OCI-LY7 (cell line): ENCODE measurements around the gene TAS2R41. TPM values are rescaled to one million over a fixed set of nuclear protein-coding genes. Genes with fewer than 3 reads are reported as not detected.

Experiments used
- BruUV-seq: library from RNA; stranded (reverse); fragments of 400-500 nt; replicated peaks from 2 replicates; lab custom pipeline; 2021; lab: Mats Ljungman, UMichigan
- CTCF ChIA-PET: fragments of 300-600 bp; sonication (Branson Sonifier 250); formaldehyde crosslinking; loops from one replicate; lab custom pipeline; 2022; ENCODE audit warnings: antibody characterized with exemption; ENCODE audit not compliant: unreplicated experiment; lab: Charles Lee
- POLR2A ChIA-PET: fragments of 300-600 bp; sonication (Branson Sonifier 250); formaldehyde crosslinking; loops from one replicate; lab custom pipeline; 2022; ENCODE audit warnings: antibody characterized with exemption; lab: Charles Lee
- DNase-seq: peaks from one replicate; pipeline ENCODE4 v3.0.0-alpha.2; 2015; ENCODE audit warnings: low spot score
- H2AFZ ChIP-seq: fragments of 200-600 bp; sonication (generic), shearing (Covaris generic); 2 replicates; pipeline ENCODE4 v1.6.1; 2014; ENCODE audit warnings: mild to moderate bottlenecking, antibody characterized with exemption, low read length, moderate library complexity
- H3K27ac ChIP-seq: fragments of 200-600 bp; sonication (generic); 2 replicates; pipeline ENCODE4 v1.5.1; 2014; ENCODE audit warnings: mixed run types, low read depth, mild to moderate bottlenecking, moderate library complexity, low read length, inconsistent platforms; ENCODE audit not compliant: poor library complexity, severe bottlenecking
- H3K36me3 ChIP-seq: fragments of 200-600 bp; sonication (generic); 2 replicates; pipeline ENCODE4 v1.6.1; 2014; ENCODE audit warnings: mild to moderate bottlenecking, antibody characterized with exemption, low read length, moderate library complexity, mixed read lengths; ENCODE audit not compliant: insufficient read depth
- H3K4me1 ChIP-seq: fragments of 200-600 bp; sonication (generic); 2 replicates; pipeline ENCODE4 v1.5.1; 2014; ENCODE audit warnings: mild to moderate bottlenecking, low read length; ENCODE audit not compliant: insufficient read depth, poor library complexity, severe bottlenecking
- H3K4me2 ChIP-seq: fragments of 200-600 bp; sonication (generic); 2 replicates; pipeline ENCODE4 v1.6.1; 2014; ENCODE audit warnings: mild to moderate bottlenecking, low read length
- H3K4me3 ChIP-seq: fragments of 200-600 bp; sonication (generic); 2 replicates; pipeline ENCODE4 v1.5.1; 2014; ENCODE audit warnings: mild to moderate bottlenecking, low read depth, low read length; ENCODE audit not compliant: poor library complexity, severe bottlenecking
- H3K79me2 ChIP-seq: fragments of 200-600 bp; sonication (generic); 2 replicates; pipeline ENCODE4 v1.6.1; 2016; ENCODE audit warnings: low read depth, mild to moderate bottlenecking, low read length, moderate library complexity, mixed read lengths; ENCODE audit not compliant: insufficient read depth
- H3K9me2 ChIP-seq: fragments of 200-600 bp; sonication (generic); 2 replicates; pipeline ENCODE4 v1.6.1; 2016; ENCODE audit warnings: mild to moderate bottlenecking, low read length, mixed read lengths; ENCODE audit not compliant: insufficient read depth
- H3K9me3 ChIP-seq: fragments of 200-600 bp; sonication (generic); 2 replicates; pipeline ENCODE4 v1.6.1; 2014; ENCODE audit warnings: mild to moderate bottlenecking, mixed run types, low read length, mixed read lengths
- H4K20me1 ChIP-seq: fragments of 200-600 bp; sonication (generic); 2 replicates; pipeline ENCODE4 v1.6.1; 2014; ENCODE audit warnings: mild to moderate bottlenecking, antibody characterized with exemption, low read length, moderate library complexity, mixed read lengths; ENCODE audit not compliant: insufficient read depth
- CTCF ChIP-seq: fragments of 200-600 bp; sonication (generic); conservative IDR thresholded peaks from 2 replicates; pipeline ENCODE4 v1.5.1; 2014; ENCODE audit warnings: mild to moderate bottlenecking, antibody characterized with exemption, low read length, moderate library complexity, mixed read lengths
- EZH2phosphoT487 ChIP-seq: fragments of 200-600 bp; sonication (generic); IDR thresholded peaks from 2 replicates; pipeline ENCODE4 v1.6.1; 2018; ENCODE audit warnings: low read depth, borderline replicate concordance, mild to moderate bottlenecking, mixed run types, antibody characterized with exemption, low read length, moderate library complexity, mixed read lengths
- intact Hi-C: fragments of 100-400 bp; cut with micrococcal nuclease; formaldehyde crosslinking; loops from one replicate; pipeline ENCODE4 v1.10.0; 2022; ENCODE audit not compliant: unreplicated experiment
- total RNA-seq, 2 experiments: library from RNA; depleted of rRNA in 1 of 2; stranded (reverse); fragments of >200 nt in 1 of 2; shearing (Covaris generic) in 1 of 2; gene quantifications; 2 replicates each; pipeline ENCODE4 v1.2.3, GENCODE V29; 2014 to 2022

Gene TAS2R41
- total RNA-seq, 2 experiments from 2014 or later: not detected

- H3K9me2 ChIP-seq: no peaks in the 10 kb centered on the region
- H3K36me3 ChIP-seq: no peaks in the 10 kb centered on the region
- DNase-seq: no peak
- H3K4me1 ChIP-seq: no peaks in the 10 kb centered on the region
- H4K20me1 ChIP-seq: no peaks in the 10 kb centered on the region
- no peaks in the 10 kb centered on the region for H3K79me2 ChIP-seq
- BruUV-seq: no TSS peak
- H3K4me3 ChIP-seq: no peak overlapping the region
- TF ChIP-seq EZH2phosphoT487 (no peak), CTCF (no peak)
- no peak overlapping the region for H2AFZ ChIP-seq
- intact Hi-C loops: no loop called here
- H3K4me2 ChIP-seq: no peak overlapping the region
- no peak overlapping the region for H3K27ac ChIP-seq
- ChIA-PET CTCF (no interaction called here), POLR2A (interaction anchor here (1.3 kb wide), 1 partner anchor 17 kb away, joined by 4 read pairs; no protein-coding TSS in a partner anchor)
- no peaks in the 10 kb centered on the region for H3K9me3 ChIP-seq
These were observed 2.8 kb downstream of the TAS2R41 start for GRCh38 chr7:143480501-143480900.

GRCh38 chr7:143484119-143484518 lies 6.4 kb downstream of the TAS2R41 start:
- Histone ChIP-seq H4K20me1 (no peaks in the 10 kb centered on the region), H2AFZ (no peak overlapping the region), H3K79me2 (no peaks in the 10 kb centered on the region), H3K36me3 (no peaks in the 10 kb centered on the region), H3K4me1 (no peaks in the 10 kb centered on the region), H3K27ac (no peak overlapping the region), H3K4me3 (no peak overlapping the region), H3K4me2 (no peak overlapping the region), H3K9me2 (no peaks in the 10 kb centered on the region), H3K9me3 (no peaks in the 10 kb centered on the region)
- TF ChIP-seq CTCF (no peak), EZH2phosphoT487 (no peak)
- CTCF ChIA-PET: no interaction called here
- no peak for DNase-seq
- POLR2A ChIA-PET: no interaction called here
- BruUV-seq: no TSS peak
- intact Hi-C loops: no loop called here

GRCh38 chr7:143485094-143485493 lies 7.4 kb downstream of the TAS2R41 start:
- no peak overlapping the region for H3K27ac ChIP-seq
- no peaks in the 10 kb centered on the region for H3K9me2 ChIP-seq
- TF ChIP-seq EZH2phosphoT487: no peak
- TF ChIP-seq CTCF: no peak
- no peak overlapping the region for H3K4me2 ChIP-seq
- no peak for DNase-seq
- H3K4me3 ChIP-seq: no peak overlapping the region
- POLR2A ChIA-PET: interaction anchor here (0.8 kb wide), 1 partner anchor 256 kb away, joined by 3 read pairs; no protein-coding TSS in a partner anchor
- H3K36me3 ChIP-seq: no peaks in the 10 kb centered on the region
- H2AFZ ChIP-seq: no peak overlapping the region
- no peaks in the 10 kb centered on the region for H3K79me2 ChIP-seq
- intact Hi-C loops: no loop called here
- BruUV-seq: no TSS peak
- no peaks in the 10 kb centered on the region for H4K20me1 ChIP-seq
- CTCF ChIA-PET: no interaction called here
- H3K4me1 ChIP-seq: no peaks in the 10 kb centered on the region
- H3K9me3 ChIP-seq: no peaks in the 10 kb centered on the region
